ENCODE measurements around the gene PRKG1. TPM values are rescaled to one million over a fixed set of nuclear protein-coding genes. Genes with fewer than 3 reads are reported as not detected.

Gene PRKG1
- total RNA-seq, 4 donors from 2014 or later, result 24.0 to 89.1 (median 45.7) TPM

GRCh38 chr10:51052163-51052562 is 22.1 kb upstream of the PRKG1 start:
- no peak overlapping the region for H3K27ac ChIP-seq
- H3K27me3 ChIP-seq, result no peaks in the 10 kb centered on the region
- no peak overlapping the region for H3K4me3 ChIP-seq
- no peaks in the 10 kb centered on the region for H3K36me3 ChIP-seq
- H3K9me3 ChIP-seq, result no peaks in the 10 kb centered on the region
- no peak for DNase-seq
- TF ChIP-seq CTCF (IDR thresholded peaks at IDR 0.05) (no peak), POLR2A (IDR thresholded peaks at IDR 0.05) (no peak)
- no peaks in the 10 kb centered on the region for H3K4me1 ChIP-seq

GRCh38 chr10:51057925-51058324 is 16.4 kb upstream of the PRKG1 start:
- no peaks in the 10 kb centered on the region for H3K9me3 ChIP-seq
- no peak for DNase-seq
- H3K36me3 ChIP-seq, result no peaks in the 10 kb centered on the region
- H3K4me1 ChIP-seq, result no peaks in the 10 kb centered on the region
- TF ChIP-seq CTCF (IDR thresholded peaks at IDR 0.05) (no peak), POLR2A (IDR thresholded peaks at IDR 0.05) (no peak)
- H3K4me3 ChIP-seq, result no peak overlapping the region
- H3K27ac ChIP-seq, result no peak overlapping the region
- H3K27me3 ChIP-seq, result no peaks in the 10 kb centered on the region

- no peaks in the 10 kb centered on the region for H3K36me3 ChIP-seq
- no peak for DNase-seq
- H3K27me3 ChIP-seq, result no peaks in the 10 kb centered on the region
- no peaks in the 10 kb centered on the region for H3K9me3 ChIP-seq
- no peak overlapping the region for H3K27ac ChIP-seq
- no peak for TF ChIP-seq CTCF (IDR thresholded peaks at IDR 0.05)
- no peak for TF ChIP-seq POLR2A (IDR thresholded peaks at IDR 0.05)
- no peak overlapping the region for H3K4me3 ChIP-seq
- no peaks in the 10 kb centered on the region for H3K4me1 ChIP-seq
Measured at GRCh38 chr10:51063166-51063565, 11.1 kb upstream of the PRKG1 start.

GRCh38 chr10:51063659-51064535 is 10.4 kb upstream of the PRKG1 start:
- Histone ChIP-seq H3K27me3 (no peaks in the 10 kb centered on the region), H3K27ac (no peak overlapping the region), H3K36me3 (no peaks in the 10 kb centered on the region), H3K4me3 (no peak overlapping the region), H3K4me1 (no peaks in the 10 kb centered on the region), H3K9me3 (no peaks in the 10 kb centered on the region)
- DNase-seq, result no peak
- TF ChIP-seq CTCF (IDR thresholded peaks at IDR 0.05) (peak in 4 of 6 experiments; percentile 44 to 70 (median 56)), POLR2A (IDR thresholded peaks at IDR 0.05) (no peak)

- H3K27ac ChIP-seq, result no peak overlapping the region
- DNase-seq, result no peak
Measured at GRCh38 chr10:51066231-51066630, 8.1 kb upstream of the PRKG1 start.

More at GRCh38 chr10:51066231-51066630, 8.1 kb upstream of the PRKG1 start:
- Histone ChIP-seq H3K4me1 (no peaks in the 10 kb centered on the region), H3K36me3 (no peaks in the 10 kb centered on the region), H3K4me3 (no peak overlapping the region), H3K9me3 (no peaks in the 10 kb centered on the region), H3K27me3 (no peaks in the 10 kb centered on the region)
- no peak for TF ChIP-seq CTCF (IDR thresholded peaks at IDR 0.05)

Measured in Peyer's patch (tissue), 4 donors.